Endodermal cell (in vitro differentiated cells): ENCODE measurements around the gene HID1. TPM values are rescaled to one million over a fixed set of nuclear protein-coding genes. Genes with fewer than 3 reads are reported as not detected.

Experiments used
- DNase-seq: peaks from one replicate; pipeline ENCODE4 v3.0.0-alpha.2; 2017
- H3K27ac ChIP-seq: 2 replicates; pipeline ENCODE4 v1.5.1; 2013; ENCODE audit warnings: mild to moderate bottlenecking, low read depth, low read length, moderate library complexity
- H3K27me3 ChIP-seq: 2 replicates; pipeline ENCODE4 v1.6.1; 2013; ENCODE audit warnings: mild to moderate bottlenecking, low read length, moderate library complexity; ENCODE audit not compliant: insufficient read depth, control insufficient read depth, poor library complexity, severe bottlenecking
- H3K36me3 ChIP-seq: 2 replicates; pipeline ENCODE4 v1.7.0; 2013; ENCODE audit warnings: mild to moderate bottlenecking, low read length, moderate library complexity; ENCODE audit not compliant: control insufficient read depth, insufficient read depth
- H3K4me1 ChIP-seq: one replicate; pipeline ENCODE4 v1.7.0; 2013; ENCODE audit warnings: low read length; ENCODE audit not compliant: control insufficient read depth, insufficient read depth
- H3K4me3 ChIP-seq: 2 replicates; pipeline ENCODE4 v1.5.1; 2013; ENCODE audit warnings: mild to moderate bottlenecking, low read length, moderate library complexity
- H3K9ac ChIP-seq: 2 replicates; pipeline ENCODE4 v1.6.1; 2013; ENCODE audit warnings: mild to moderate bottlenecking, low read length, moderate library complexity; ENCODE audit not compliant: poor library complexity, severe bottlenecking; ENCODE audit errors: extremely low read depth
- H3K9me3 ChIP-seq: 2 replicates; pipeline ENCODE4 v1.6.1; 2013; ENCODE audit warnings: mild to moderate bottlenecking, low read length, moderate library complexity; ENCODE audit not compliant: control insufficient read depth
- H3K27ac Mint-ChIP-seq: 2 replicates; pipeline ENCODE4 v1.8.0; 2020; ENCODE audit warnings: mixed read lengths
- H3K27me3 Mint-ChIP-seq: 2 replicates; pipeline ENCODE4 v1.8.0; 2021; ENCODE audit warnings: mild to moderate bottlenecking, mixed read lengths; ENCODE audit not compliant: insufficient read depth
- H3K36me3 Mint-ChIP-seq: 2 replicates; pipeline ENCODE4 v1.8.0; 2020; ENCODE audit warnings: low read depth, mixed read lengths
- H3K4me1 Mint-ChIP-seq: 2 replicates; pipeline ENCODE4 v1.8.0; 2020; ENCODE audit warnings: mixed read lengths
- H3K4me3 Mint-ChIP-seq: 2 replicates; pipeline ENCODE4 v1.8.0; 2020; ENCODE audit warnings: mild to moderate bottlenecking, moderate library complexity, mixed read lengths
- H3K9me3 Mint-ChIP-seq: 2 replicates; pipeline ENCODE4 v1.8.0; 2020; ENCODE audit warnings: mild to moderate bottlenecking, mixed read lengths
- WGBS, 2 experiments: methylation state at CpG; one replicate each; pipeline versions ENCODE4 v1.1.5 to v1.1.7; 2013; ENCODE audit warnings: missing lambda C conversion rate in 2 of 2, mixed read lengths in 1 of 2; ENCODE audit not compliant: insufficient coverage in 1 of 2, insufficient read length in 1 of 2; 5-methylcytosine and 5-hydroxymethylcytosine counted together
- total RNA-seq, 2 donors: library from RNA; stranded (reverse); fragmentation: NEBNext Ultra II Directional in 1 of 2; extraction: Animal tissue kit (Norgen Biotek cat#: 25700) in 1 of 2; gene quantifications; 2 replicates in 1 of 2; 3 replicates in 1 of 2; pipeline ENCODE4 v1.2.1, GENCODE V29; 2021
- TF ChIP-seq, protein P1 (sequence below): fragments of 200-600 bp; sonication (generic); conservative IDR thresholded peaks from 2 replicates; pipeline ENCODE4 v1.5.0; 2021; ENCODE audit warnings: antibody characterized with exemption, mild to moderate bottlenecking

Gene HID1
- total RNA-seq, 2 donors from 2014 or later: 7.6 to 11.4 TPM

GRCh38 chr17:74920306-74920620, 52.3 kb downstream of the HID1 start:
- Histone ChIP-seq H3K27me3 (peaks cover 39% of the 10 kb centered on the region), H3K4me3 (no peak overlapping the region), H3K9me3 (no peaks in the 10 kb centered on the region), H3K9ac (no peak overlapping the region), H3K27ac (no peak overlapping the region), H3K36me3 (no peaks in the 10 kb centered on the region), H3K4me1 (no peaks in the 10 kb centered on the region)
- no peak for DNase-seq
- Mint-ChIP-seq H3K27ac (no peak overlapping the region), H3K36me3 (no peaks in the 10 kb centered on the region), H3K27me3 (peaks cover 57% of the 10 kb centered on the region), H3K4me1 (peaks cover 2% of the 10 kb centered on the region), H3K9me3 (no peaks in the 10 kb centered on the region), H3K4me3 (no peak overlapping the region)
- TF ChIP-seq, protein P1, sequence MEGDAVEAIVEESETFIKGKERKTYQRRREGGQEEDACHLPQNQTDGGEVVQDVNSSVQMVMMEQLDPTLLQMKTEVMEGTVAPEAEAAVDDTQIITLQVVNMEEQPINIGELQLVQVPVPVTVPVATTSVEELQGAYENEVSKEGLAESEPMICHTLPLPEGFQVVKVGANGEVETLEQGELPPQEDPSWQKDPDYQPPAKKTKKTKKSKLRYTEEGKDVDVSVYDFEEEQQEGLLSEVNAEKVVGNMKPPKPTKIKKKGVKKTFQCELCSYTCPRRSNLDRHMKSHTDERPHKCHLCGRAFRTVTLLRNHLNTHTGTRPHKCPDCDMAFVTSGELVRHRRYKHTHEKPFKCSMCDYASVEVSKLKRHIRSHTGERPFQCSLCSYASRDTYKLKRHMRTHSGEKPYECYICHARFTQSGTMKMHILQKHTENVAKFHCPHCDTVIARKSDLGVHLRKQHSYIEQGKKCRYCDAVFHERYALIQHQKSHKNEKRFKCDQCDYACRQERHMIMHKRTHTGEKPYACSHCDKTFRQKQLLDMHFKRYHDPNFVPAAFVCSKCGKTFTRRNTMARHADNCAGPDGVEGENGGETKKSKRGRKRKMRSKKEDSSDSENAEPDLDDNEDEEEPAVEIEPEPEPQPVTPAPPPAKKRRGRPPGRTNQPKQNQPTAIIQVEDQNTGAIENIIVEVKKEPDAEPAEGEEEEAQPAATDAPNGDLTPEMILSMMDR: no peak
- 95 to 96% methylated on average over 24 to 27 of the region's 27 CpGs for WGBS, 2 experiments

DNA sequence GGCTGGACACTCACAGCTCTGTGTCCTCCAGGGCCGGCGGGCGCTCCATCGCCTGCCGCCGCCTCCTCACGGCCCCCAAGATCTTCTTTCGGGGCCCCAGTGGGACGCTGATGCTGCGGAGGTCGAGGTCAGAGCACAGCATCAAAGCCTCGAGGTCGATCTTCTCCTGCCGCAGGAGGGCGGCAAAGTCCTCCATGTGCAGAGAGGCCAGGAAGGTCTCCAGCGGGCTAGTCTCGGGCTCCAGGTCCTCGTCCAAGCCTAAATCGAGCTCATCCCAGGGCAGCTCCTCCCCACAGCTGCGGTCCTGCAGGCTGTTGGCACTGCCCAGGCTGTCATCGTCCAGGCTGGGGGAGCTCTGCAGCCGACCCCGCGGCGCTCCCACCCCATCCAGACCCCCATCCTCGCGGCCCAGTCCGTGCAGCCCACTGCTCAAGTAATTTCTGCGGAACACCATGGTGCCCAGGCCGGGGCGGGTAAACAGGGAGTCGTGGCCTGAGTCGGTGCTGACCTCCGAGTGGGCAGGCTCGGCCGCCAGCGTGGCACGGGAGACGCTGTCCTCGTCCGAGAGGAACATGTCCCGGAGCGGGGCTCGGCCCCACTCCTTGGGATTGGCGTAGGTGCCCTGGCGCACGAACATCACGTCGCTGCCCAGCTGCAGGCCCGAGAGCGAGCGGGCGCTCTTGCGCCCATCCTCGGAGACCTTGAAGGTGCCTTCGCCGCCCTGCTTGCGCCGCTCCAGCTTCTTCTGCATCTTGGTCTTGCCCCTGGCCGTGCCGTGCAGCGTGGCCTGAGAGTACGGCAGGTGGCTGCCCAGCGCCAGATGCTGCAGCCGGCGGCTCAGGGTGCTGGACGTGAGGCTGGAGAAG, 52.9 kb downstream of the HID1 start:
- Histone ChIP-seq H3K4me1 (no peaks in the 10 kb centered on the region), H3K9me3 (no peaks in the 10 kb centered on the region), H3K9ac (no peak overlapping the region), H3K27me3 (peaks cover 33% of the 10 kb centered on the region), H3K4me3 (no peak overlapping the region), H3K27ac (no peak overlapping the region), H3K36me3 (no peaks in the 10 kb centered on the region)
- Mint-ChIP-seq H3K27me3 (peaks cover 54% of the 10 kb centered on the region), H3K36me3 (no peaks in the 10 kb centered on the region), H3K4me3 (no peak overlapping the region), H3K9me3 (no peaks in the 10 kb centered on the region), H3K27ac (no peak overlapping the region), H3K4me1 (peaks cover 2% of the 10 kb centered on the region)
- peak; percentile 93 for DNase-seq
- WGBS, 2 experiments: 90 to 92% methylated on average over 49 to 67 of the region's 67 CpGs
- TF ChIP-seq, protein P1: peak; percentile 67

- TF ChIP-seq, protein P1: no peak
- DNase-seq: no peak
- no peak overlapping the region for H3K4me3 Mint-ChIP-seq
- H3K9ac ChIP-seq: no peak overlapping the region
- H3K4me1 ChIP-seq: no peaks in the 10 kb centered on the region
- peaks cover 2% of the 10 kb centered on the region for H3K4me1 Mint-ChIP-seq
- no peak overlapping the region for H3K27ac Mint-ChIP-seq
- no peaks in the 10 kb centered on the region for H3K36me3 Mint-ChIP-seq
- no peak overlapping the region for H3K4me3 ChIP-seq
- H3K9me3 Mint-ChIP-seq: no peaks in the 10 kb centered on the region
- no peaks in the 10 kb centered on the region for H3K9me3 ChIP-seq
- peaks cover 25% of the 10 kb centered on the region for H3K27me3 ChIP-seq
- WGBS, 2 experiments: 95 to 100% methylated on average over 5 of the region's 5 CpGs
- no peak overlapping the region for H3K27ac ChIP-seq
- H3K27me3 Mint-ChIP-seq: peaks cover 49% of the 10 kb centered on the region
- H3K36me3 ChIP-seq: no peaks in the 10 kb centered on the region
These were observed 53.7 kb downstream of the HID1 start for GRCh38 chr17:74918906-74919305.
